ENCODE data around the gene IL1R1. TPM values are rescaled to one million over a fixed set of nuclear protein-coding genes. Genes with fewer than 3 reads are reported as not detected.

The IL1R1 gene
- total RNA-seq, 2 experiments from 2014 or later: not detected

DNA sequence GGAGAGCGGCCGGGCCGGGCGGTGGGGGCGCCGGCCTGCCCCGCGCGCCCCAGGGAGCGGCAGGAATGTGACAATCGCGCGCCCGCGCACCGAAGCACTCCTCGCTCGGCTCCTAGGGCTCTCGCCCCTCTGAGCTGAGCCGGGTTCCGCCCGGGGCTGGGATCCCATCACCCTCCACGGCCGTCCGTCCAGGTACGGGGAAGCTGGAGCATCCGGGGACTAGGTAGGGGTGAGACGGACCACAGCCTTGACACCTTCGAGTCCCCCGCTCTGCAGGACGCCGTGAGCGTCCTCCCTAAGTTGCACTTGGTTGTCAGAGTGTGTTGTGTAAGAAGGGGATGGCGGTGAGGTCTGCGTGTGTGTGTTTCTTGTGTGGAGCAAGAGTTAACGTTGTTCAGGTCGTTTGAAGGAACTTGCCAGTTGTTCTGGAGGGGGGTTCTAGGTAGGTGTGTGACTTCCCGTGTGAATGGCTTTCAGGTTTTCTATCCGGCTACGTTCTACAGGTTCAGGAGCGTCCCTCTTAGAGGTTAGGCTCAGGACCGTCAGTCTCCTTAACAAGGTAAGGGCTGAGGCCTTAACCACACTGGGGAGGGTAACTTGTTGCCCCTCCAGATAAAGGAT, 393 bp downstream of the IL1R1 start:
- CTCF ChIA-PET (ENCODE audit: unreplicated experiment): no interaction called here
- no peaks in the 10 kb centered on the region for H3K36me3 ChIP-seq (ENCODE audit: insufficient read depth, low read length)
- POLR2A ChIA-PET: no interaction called here
- no peak overlapping the region for H3K27ac ChIP-seq (ENCODE audit: low read depth, low read length, poor library complexity, severe bottlenecking)
- H3K4me2 ChIP-seq (ENCODE audit: low read length): no peak overlapping the region
- H3K9me2 ChIP-seq (ENCODE audit: insufficient read depth, low read length): no peaks in the 10 kb centered on the region
- H3K79me2 ChIP-seq (ENCODE audit: insufficient read depth, low read depth, low read length): no peaks in the 10 kb centered on the region
- TF ChIP-seq, protein P1, sequence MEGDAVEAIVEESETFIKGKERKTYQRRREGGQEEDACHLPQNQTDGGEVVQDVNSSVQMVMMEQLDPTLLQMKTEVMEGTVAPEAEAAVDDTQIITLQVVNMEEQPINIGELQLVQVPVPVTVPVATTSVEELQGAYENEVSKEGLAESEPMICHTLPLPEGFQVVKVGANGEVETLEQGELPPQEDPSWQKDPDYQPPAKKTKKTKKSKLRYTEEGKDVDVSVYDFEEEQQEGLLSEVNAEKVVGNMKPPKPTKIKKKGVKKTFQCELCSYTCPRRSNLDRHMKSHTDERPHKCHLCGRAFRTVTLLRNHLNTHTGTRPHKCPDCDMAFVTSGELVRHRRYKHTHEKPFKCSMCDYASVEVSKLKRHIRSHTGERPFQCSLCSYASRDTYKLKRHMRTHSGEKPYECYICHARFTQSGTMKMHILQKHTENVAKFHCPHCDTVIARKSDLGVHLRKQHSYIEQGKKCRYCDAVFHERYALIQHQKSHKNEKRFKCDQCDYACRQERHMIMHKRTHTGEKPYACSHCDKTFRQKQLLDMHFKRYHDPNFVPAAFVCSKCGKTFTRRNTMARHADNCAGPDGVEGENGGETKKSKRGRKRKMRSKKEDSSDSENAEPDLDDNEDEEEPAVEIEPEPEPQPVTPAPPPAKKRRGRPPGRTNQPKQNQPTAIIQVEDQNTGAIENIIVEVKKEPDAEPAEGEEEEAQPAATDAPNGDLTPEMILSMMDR (conservative IDR thresholded peaks at IDR 0.05; ENCODE audit: low read length): no peak
- no peak for TF ChIP-seq EZH2phosphoT487 (IDR thresholded peaks at IDR 0.05; ENCODE audit: borderline replicate concordance, low read depth, low read length)
- no peaks in the 10 kb centered on the region for H3K4me1 ChIP-seq (ENCODE audit: insufficient read depth, low read length, poor library complexity, severe bottlenecking)
- intact Hi-C loops (cut with micrococcal nuclease; ENCODE audit: unreplicated experiment): no loop called here
- no peaks in the 10 kb centered on the region for H4K20me1 ChIP-seq (ENCODE audit: insufficient read depth, low read length)
- H3K4me3 ChIP-seq (ENCODE audit: low read depth, low read length, poor library complexity, severe bottlenecking): no peak overlapping the region
- no peak for DNase-seq (ENCODE audit: low spot score)
- H2AFZ ChIP-seq (ENCODE audit: low read length): no peak overlapping the region
- BruUV-seq (replicated peaks): no TSS peak
- H3K9me3 ChIP-seq (ENCODE audit: low read length): no peaks in the 10 kb centered on the region

DNA sequence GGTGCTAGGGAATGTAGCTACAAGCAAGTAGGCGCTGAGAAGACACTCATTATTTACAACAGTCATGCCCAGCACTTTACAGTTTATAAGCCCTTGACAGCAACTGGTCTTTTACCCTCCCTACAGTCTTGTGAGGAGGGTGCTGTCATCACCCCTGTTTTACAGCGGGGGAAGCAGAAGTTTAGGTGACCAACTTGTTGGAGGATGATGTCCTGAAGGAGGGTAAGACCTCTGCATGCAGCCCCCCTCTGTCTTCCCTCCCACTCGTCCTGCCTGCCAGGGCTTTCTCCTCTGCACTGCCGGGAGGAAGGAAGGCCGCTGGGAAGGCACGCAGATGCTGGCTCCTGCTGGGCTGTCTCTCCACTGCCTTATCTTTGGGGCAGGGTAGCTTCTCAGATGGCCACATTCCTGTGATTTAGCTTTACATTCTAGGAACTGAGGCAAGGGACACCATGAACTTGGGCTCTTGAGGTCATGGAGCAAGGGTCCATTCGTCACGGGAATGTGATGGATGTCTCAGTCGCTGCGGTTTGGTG, 972 bp downstream of the IL1R1 start:
- H3K4me1 ChIP-seq (ENCODE audit: insufficient read depth, low read length, poor library complexity, severe bottlenecking): no peaks in the 10 kb centered on the region
- no peaks in the 10 kb centered on the region for H3K9me3 ChIP-seq (ENCODE audit: low read length)
- no peak overlapping the region for H3K4me2 ChIP-seq (ENCODE audit: low read length)
- H2AFZ ChIP-seq (ENCODE audit: low read length): no peak overlapping the region
- ChIA-PET CTCF (ENCODE audit: unreplicated experiment) (no interaction called here), POLR2A (no interaction called here)
- no peaks in the 10 kb centered on the region for H3K9me2 ChIP-seq (ENCODE audit: insufficient read depth, low read length)
- no peak overlapping the region for H3K4me3 ChIP-seq (ENCODE audit: low read depth, low read length, poor library complexity, severe bottlenecking)
- no peaks in the 10 kb centered on the region for H4K20me1 ChIP-seq (ENCODE audit: insufficient read depth, low read length)
- intact Hi-C loops (cut with micrococcal nuclease; ENCODE audit: unreplicated experiment): no loop called here
- TF ChIP-seq EZH2phosphoT487 (IDR thresholded peaks at IDR 0.05; ENCODE audit: borderline replicate concordance, low read depth, low read length): no peak
- TF ChIP-seq, protein P1 (conservative IDR thresholded peaks at IDR 0.05; ENCODE audit: low read length): no peak
- no peak for DNase-seq (ENCODE audit: low spot score)
- H3K79me2 ChIP-seq (ENCODE audit: insufficient read depth, low read depth, low read length): no peaks in the 10 kb centered on the region
- H3K36me3 ChIP-seq (ENCODE audit: insufficient read depth, low read length): no peaks in the 10 kb centered on the region
- H3K27ac ChIP-seq (ENCODE audit: low read depth, low read length, poor library complexity, severe bottlenecking): no peak overlapping the region
- BruUV-seq (replicated peaks): no TSS peak

DNA sequence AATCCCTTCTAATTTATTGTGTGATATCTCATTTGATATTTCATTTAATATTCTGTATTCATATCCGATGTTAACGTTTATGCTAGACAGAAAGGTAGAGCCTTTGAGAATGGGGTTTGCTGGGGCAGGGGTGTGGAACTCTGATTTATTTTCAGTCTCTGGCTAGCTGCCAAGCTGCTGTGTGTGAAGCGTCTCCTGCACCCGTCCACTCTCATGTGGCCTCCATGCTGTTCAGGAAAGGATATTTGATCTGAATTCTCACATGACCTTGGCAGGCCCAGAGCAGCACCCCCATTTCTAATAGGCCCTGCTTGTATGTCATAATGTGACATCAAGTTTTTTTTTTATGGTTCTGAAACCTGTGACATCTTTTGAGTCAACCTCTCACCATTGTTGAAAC, 1.6 kb downstream of the IL1R1 start:
- POLR2A ChIA-PET: no interaction called here
- intact Hi-C loops (cut with micrococcal nuclease; ENCODE audit: unreplicated experiment): no loop called here
- Histone ChIP-seq H3K4me3 (ENCODE audit: low read depth, low read length, poor library complexity, severe bottlenecking) (no peak overlapping the region), H3K4me2 (ENCODE audit: low read length) (no peak overlapping the region), H4K20me1 (ENCODE audit: insufficient read depth, low read length) (no peaks in the 10 kb centered on the region), H3K9me2 (ENCODE audit: insufficient read depth, low read length) (no peaks in the 10 kb centered on the region), H3K79me2 (ENCODE audit: insufficient read depth, low read depth, low read length) (no peaks in the 10 kb centered on the region), H2AFZ (ENCODE audit: low read length) (no peak overlapping the region), H3K36me3 (ENCODE audit: insufficient read depth, low read length) (no peaks in the 10 kb centered on the region), H3K9me3 (ENCODE audit: low read length) (no peaks in the 10 kb centered on the region), H3K4me1 (ENCODE audit: insufficient read depth, low read length, poor library complexity, severe bottlenecking) (no peaks in the 10 kb centered on the region), H3K27ac (ENCODE audit: low read depth, low read length, poor library complexity, severe bottlenecking) (no peak overlapping the region)
- DNase-seq (ENCODE audit: low spot score): no peak
- BruUV-seq (replicated peaks): no TSS peak
- TF ChIP-seq EZH2phosphoT487 (IDR thresholded peaks at IDR 0.05; ENCODE audit: borderline replicate concordance, low read depth, low read length): no peak
- TF ChIP-seq, protein P1 (conservative IDR thresholded peaks at IDR 0.05; ENCODE audit: low read length): no peak
- CTCF ChIA-PET (ENCODE audit: unreplicated experiment): no interaction called here

All from OCI-LY7 (cell line).